ENCODE data around the gene TTLL7.

Gene TTLL7

GRCh38 chr1:83998498-83999315, at the start of gene TTLL7:
TTLL7 (minus strand) TSS chr1:83999132; CDS start chr1:83952211, 46,921 bp downstream.
- DNase-seq, result peak; percentile 19

GRCh38 chr1:84042461-84042860, 43.5 kb upstream of the TTLL7 start:
- no peak for DNase-seq

- DNase-seq, result no peak
Observed at GRCh38 chr1:84037758-84038611, 39.1 kb upstream of the TTLL7 start.

- no peak for DNase-seq
Observed at GRCh38 chr1:84031802-84032327, 32.9 kb upstream of the TTLL7 start.

- no peak for DNase-seq
Observed at GRCh38 chr1:84027368-84027767, 28.4 kb upstream of the TTLL7 start.

GRCh38 chr1:84025966-84026365, 27.0 kb upstream of the TTLL7 start:
- no peak for DNase-seq

- no peak for DNase-seq
Observed at GRCh38 chr1:84021822-84022221, 22.9 kb upstream of the TTLL7 start.

GRCh38 chr1:84020151-84020550, 21.2 kb upstream of the TTLL7 start:
- no peak for DNase-seq

GRCh38 chr1:84019217-84019616, 20.3 kb upstream of the TTLL7 start:
- no peak for DNase-seq

GRCh38 chr1:84013708-84014107, 14.8 kb upstream of the TTLL7 start:
- no peak for DNase-seq

GRCh38 chr1:84012018-84012417, 13.1 kb upstream of the TTLL7 start:
- DNase-seq, result no peak

GRCh38 chr1:84010136-84010535, 11.2 kb upstream of the TTLL7 start:
- DNase-seq, result no peak

GRCh38 chr1:84008631-84009030, 9.7 kb upstream of the TTLL7 start:
- no peak for DNase-seq

- DNase-seq, result no peak
Observed at GRCh38 chr1:84006591-84006990, 7.7 kb upstream of the TTLL7 start.

GRCh38 chr1:84001501-84001900, 2.6 kb upstream of the TTLL7 start:
- no peak for DNase-seq

GRCh38 chr1:84000954-84001495, 2.1 kb upstream of the TTLL7 start:
- no peak for DNase-seq

- no peak for DNase-seq
Observed at GRCh38 chr1:84000196-84000885, 1.4 kb upstream of the TTLL7 start.

GRCh38 chr1:83999316-83999819, 436 bp upstream of the TTLL7 start:
- DNase-seq, result no peak

- DNase-seq, result no peak
Observed at GRCh38 chr1:83998205-83998497, 781 bp downstream of the TTLL7 start.

GRCh38 chr1:83997631-83998030, 1.3 kb downstream of the TTLL7 start:
- DNase-seq, result no peak

GRCh38 chr1:83996621-83997020, 2.3 kb downstream of the TTLL7 start:
- no peak for DNase-seq

- DNase-seq, result no peak
Observed at GRCh38 chr1:83996191-83996590, 2.7 kb downstream of the TTLL7 start.

GRCh38 chr1:83995649-83996048, 3.3 kb downstream of the TTLL7 start:
- DNase-seq, result no peak
